Activated CD4-positive, alpha-beta memory T cell treated with anti-CD3 and anti-CD28 coated beads for 36 hours (primary cell): Measurements from ENCODE around the gene SLC5A10. TPM values are rescaled to one million over a fixed set of nuclear protein-coding genes. Genes with fewer than 3 reads are reported as not detected.
A peak's percentile ranks its signal among the peaks of the same experiment; 100 is the strongest.
"Not testable (repeated sequence)": the region's sequence is repeated elsewhere in the genome, so short reads cannot be mapped to it uniquely, and the experiment has no call there.

ENCODE experiments used
- CTCF ChIA-PET: fragments of 350-600 bp; sonication (Branson Sonifier 250); formaldehyde crosslinking; loops from one replicate; lab custom pipeline; 2021; ENCODE audit warnings: antibody characterized with exemption, inconsistent platforms; lab: Charles Lee
- POLR2A ChIA-PET: fragments of 350-600 bp; sonication (Branson Sonifier 250); formaldehyde crosslinking; loops from one replicate; lab custom pipeline; 2021; ENCODE audit warnings: antibody characterized with exemption; lab: Charles Lee
- DNase-seq: peaks from one replicate; pipeline ENCODE4 v3.0.0-alpha.2; 2020
- H3K27ac Mint-ChIP-seq: one replicate; pipeline ENCODE4 v1.8.0; 2021; ENCODE audit warnings: mixed read lengths
- H3K27me3 Mint-ChIP-seq: one replicate; pipeline ENCODE4 v1.8.0; 2021; ENCODE audit warnings: mixed read lengths
- H3K36me3 Mint-ChIP-seq: one replicate; pipeline ENCODE4 v1.8.0; 2021; ENCODE audit warnings: mixed read lengths
- H3K4me1 Mint-ChIP-seq: one replicate; pipeline ENCODE4 v1.8.0; 2021; ENCODE audit warnings: low read depth, mixed read lengths
- H3K4me3 Mint-ChIP-seq: one replicate; pipeline ENCODE4 v1.8.0; 2021; ENCODE audit warnings: mild to moderate bottlenecking, mixed read lengths
- H3K9me3 Mint-ChIP-seq: one replicate; pipeline ENCODE4 v1.8.0; 2021; ENCODE audit warnings: mixed read lengths
- intact Hi-C: fragments of 100-400 bp; cut with micrococcal nuclease; formaldehyde crosslinking; loops from one replicate; pipeline ENCODE4 v1.15.1; 2023
- total RNA-seq, 2 experiments: library from RNA; stranded (reverse); gene quantifications; one replicate each; pipeline ENCODE4 v1.2.3, GENCODE V29; 2021

The SLC5A10 gene
- total RNA-seq, 2 experiments from 2014 or later = not detected

DNA sequence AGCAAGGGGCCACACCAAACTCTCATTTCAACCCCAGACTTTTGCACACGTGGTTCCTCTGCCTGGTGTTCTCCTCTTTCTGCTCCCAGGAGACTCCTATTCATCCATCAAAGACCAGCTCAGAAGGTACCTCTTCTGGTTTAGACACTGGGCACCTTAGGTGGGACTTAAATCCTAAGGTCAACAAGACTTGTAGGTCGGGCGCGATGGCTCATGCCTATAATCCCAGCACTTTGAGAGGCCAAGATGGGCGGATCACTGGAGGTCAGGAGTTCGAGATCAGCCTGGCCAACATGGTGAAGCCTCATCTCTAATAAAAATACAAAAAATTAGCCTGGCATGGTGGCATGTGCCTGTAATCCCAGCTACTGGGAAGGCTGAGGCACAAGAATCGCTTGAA is 95.5 kb downstream of the SLC5A10 start:
- H3K4me3 Mint-ChIP-seq, H3K4me1 Mint-ChIP-seq, H3K27ac Mint-ChIP-seq, H3K36me3 Mint-ChIP-seq, POLR2A ChIA-PET, H3K9me3 Mint-ChIP-seq, CTCF ChIA-PET, H3K27me3 Mint-ChIP-seq, intact Hi-C loops: not testable (repeated sequence)
- peak; percentile 5 for DNase-seq

- H3K27me3 Mint-ChIP-seq, DNase-seq, intact Hi-C loops, H3K4me1 Mint-ChIP-seq, H3K4me3 Mint-ChIP-seq, H3K27ac Mint-ChIP-seq, POLR2A ChIA-PET, H3K36me3 Mint-ChIP-seq, H3K9me3 Mint-ChIP-seq, CTCF ChIA-PET: not testable (repeated sequence)
Measured at GRCh38 chr17:19048826-19049225, 96.9 kb downstream of the SLC5A10 start.

GRCh38 chr17:19055447-19055846 is 103.5 kb downstream of the SLC5A10 start:
- H3K9me3 Mint-ChIP-seq, H3K36me3 Mint-ChIP-seq, H3K4me1 Mint-ChIP-seq, H3K4me3 Mint-ChIP-seq, intact Hi-C loops, H3K27me3 Mint-ChIP-seq, DNase-seq, POLR2A ChIA-PET, CTCF ChIA-PET, H3K27ac Mint-ChIP-seq: not testable (repeated sequence)

- H3K27ac Mint-ChIP-seq, H3K27me3 Mint-ChIP-seq, H3K4me3 Mint-ChIP-seq, POLR2A ChIA-PET, H3K4me1 Mint-ChIP-seq, CTCF ChIA-PET, H3K9me3 Mint-ChIP-seq, intact Hi-C loops, H3K36me3 Mint-ChIP-seq: not testable (repeated sequence)
- peak; percentile 86 for DNase-seq
Measured at GRCh38 chr17:19062009-19062717, 110.2 kb downstream of the SLC5A10 start.

- H3K4me1 Mint-ChIP-seq, H3K27me3 Mint-ChIP-seq, intact Hi-C loops, H3K4me3 Mint-ChIP-seq, POLR2A ChIA-PET, H3K9me3 Mint-ChIP-seq, DNase-seq, H3K36me3 Mint-ChIP-seq, H3K27ac Mint-ChIP-seq, CTCF ChIA-PET: not testable (repeated sequence)
Measured at GRCh38 chr17:19062718-19063325, 110.9 kb downstream of the SLC5A10 start.

GRCh38 chr17:19063326-19063956 is 111.5 kb downstream of the SLC5A10 start:
- CTCF ChIA-PET, intact Hi-C loops, H3K9me3 Mint-ChIP-seq, H3K27me3 Mint-ChIP-seq, POLR2A ChIA-PET, H3K36me3 Mint-ChIP-seq, H3K4me1 Mint-ChIP-seq: not testable (repeated sequence)
- peak; percentile 90 for DNase-seq
- Mint-ChIP-seq H3K27ac (peak overlapping the region; percentile 88), H3K4me3 (peak overlapping the region; percentile 71)

DNA sequence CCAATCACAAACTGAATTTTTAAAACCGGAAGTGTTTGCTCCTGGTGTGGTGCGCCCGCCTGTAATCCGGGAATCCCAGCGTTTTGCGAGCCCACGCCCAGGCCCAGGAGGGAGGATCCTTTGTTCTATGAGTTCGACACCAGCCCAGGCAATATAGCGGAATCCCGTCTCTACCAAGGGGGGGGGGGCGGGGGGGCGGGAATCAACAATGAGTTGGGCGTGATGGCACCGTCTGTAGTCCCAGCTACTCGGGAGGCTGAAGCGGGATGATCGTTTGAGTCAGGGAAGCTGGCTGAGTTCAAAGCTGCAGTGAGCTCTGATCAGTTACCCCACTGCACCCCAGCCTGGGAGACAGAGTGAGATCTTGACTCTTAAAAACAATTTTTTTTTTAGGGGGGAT is 112.4 kb downstream of the SLC5A10 start:
- peak; percentile 21 for DNase-seq
- H3K27me3 Mint-ChIP-seq, intact Hi-C loops, POLR2A ChIA-PET, H3K4me1 Mint-ChIP-seq, H3K36me3 Mint-ChIP-seq, CTCF ChIA-PET, H3K9me3 Mint-ChIP-seq: not testable (repeated sequence)
- peak overlapping the region; percentile 54 for H3K27ac Mint-ChIP-seq
- H3K4me3 Mint-ChIP-seq = peak overlapping the region; percentile 20

DNA sequence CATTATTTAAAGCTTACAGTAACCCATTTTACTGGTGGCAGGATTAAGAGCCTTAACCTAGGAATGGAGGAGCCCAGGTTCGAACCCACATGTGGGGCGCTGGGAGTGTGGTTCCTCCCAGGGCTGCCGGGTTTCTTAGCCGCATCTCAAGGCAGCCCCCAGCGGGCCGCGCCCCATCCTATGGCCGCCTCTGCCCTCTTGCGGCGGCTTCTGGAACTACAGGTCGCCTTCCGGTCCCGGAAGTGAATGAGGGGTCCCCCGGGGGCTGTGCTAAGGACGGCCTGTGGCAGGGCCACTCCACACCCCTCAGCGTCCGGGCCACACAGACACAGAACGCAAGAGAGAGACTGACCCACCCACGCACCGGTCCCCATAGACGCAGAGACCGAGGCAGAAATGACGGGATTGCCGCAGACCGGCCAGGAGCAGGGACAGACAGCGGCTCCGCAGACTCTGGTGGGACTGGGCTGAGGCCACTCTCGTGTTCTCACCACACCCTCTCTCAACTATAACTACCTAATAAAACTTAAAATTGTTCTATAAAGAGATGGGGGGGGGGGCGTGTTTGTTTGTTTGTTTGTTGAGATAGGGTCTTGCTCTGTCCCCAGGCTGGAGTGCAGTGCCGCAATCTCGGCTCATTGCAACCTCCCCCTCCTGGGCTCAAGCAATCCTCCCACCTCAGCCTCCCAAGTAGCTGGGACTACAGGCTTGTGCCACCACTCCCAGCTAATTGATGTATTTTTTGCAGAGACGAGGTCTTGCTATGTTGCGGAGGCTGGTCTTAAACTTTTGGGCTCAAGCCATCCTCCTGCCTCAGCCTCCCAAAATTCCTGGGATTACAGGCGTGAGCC is 118.6 kb downstream of the SLC5A10 start:
- CTCF ChIA-PET, H3K4me3 Mint-ChIP-seq, H3K36me3 Mint-ChIP-seq, H3K9me3 Mint-ChIP-seq, intact Hi-C loops, H3K27ac Mint-ChIP-seq, H3K27me3 Mint-ChIP-seq, POLR2A ChIA-PET, H3K4me1 Mint-ChIP-seq, DNase-seq: not testable (repeated sequence)

Other genes with a start within 250 kb of the SLC5A10 start
- not detected for gene FBXW10, start 208.1 kb upstream of the SLC5A10 start, total RNA-seq
- gene TVP23B, start 171.0 kb upstream of the SLC5A10 start, total RNA-seq = 10 to 100 TPM; 30.6 to 34.1 TPM
- 10 to 100 TPM; 41.9 to 42.5 TPM for gene PRPSAP2, start 94.0 kb upstream of the SLC5A10 start, total RNA-seq
- gene FAM83G, start 52.6 kb downstream of the SLC5A10 start, total RNA-seq = 10 to 100 TPM; 12.6 to 14.3 TPM
- gene GRAP, start 94.8 kb downstream of the SLC5A10 start, total RNA-seq = 1 to 10 TPM; 9.6 to 9.9 TPM
- gene GRAPL, start 175.4 kb downstream of the SLC5A10 start, total RNA-seq = 1 to 10 TPM; 3.2 to 3.5 TPM